ENCODE results near the gene BEND6. TPM values are rescaled to one million over a fixed set of nuclear protein-coding genes. Genes with fewer than 3 reads are reported as not detected.

BEND6 gene
- total RNA-seq, 1 donor from 2014 or later: 7.4 TPM

DNA sequence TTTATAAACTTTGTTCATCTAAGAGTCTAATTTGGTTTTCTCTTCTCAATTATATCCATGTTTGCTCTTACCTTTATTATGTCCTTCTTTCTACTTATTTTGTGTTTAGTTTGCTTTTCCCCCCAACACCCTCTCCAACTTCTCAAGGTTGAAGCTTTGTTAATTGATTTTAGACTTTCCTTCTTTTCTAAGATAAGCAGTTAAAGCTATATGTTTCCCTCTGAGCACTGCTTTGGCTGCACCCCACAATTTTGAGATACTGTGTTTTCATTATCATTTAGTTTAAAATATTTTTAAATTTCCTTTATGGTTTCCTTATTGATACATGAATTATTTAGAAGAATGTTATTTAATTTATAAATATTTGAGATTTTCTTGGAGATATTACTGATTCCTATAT lies 13.9 kb upstream of the BEND6 start:
- no peak for DNase-seq (ENCODE audit: low read depth)

DNA sequence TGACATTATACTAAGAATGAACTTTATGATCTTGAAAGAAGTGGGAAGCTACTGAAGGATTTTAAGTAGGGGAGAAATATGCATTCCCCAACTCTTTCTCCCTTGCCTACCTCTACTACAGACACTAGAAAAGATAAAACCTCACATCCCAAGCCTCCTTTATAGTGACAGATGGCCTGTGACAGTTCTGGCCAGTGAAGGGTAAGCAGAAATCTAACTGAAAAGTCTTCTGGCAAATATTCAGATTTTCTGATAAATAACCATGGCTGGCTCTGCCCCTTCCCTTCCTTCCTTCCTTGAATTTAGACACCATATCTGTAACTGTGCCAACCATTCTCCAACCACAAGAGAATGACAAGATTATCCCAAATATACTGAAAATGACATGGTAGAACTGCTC lies 10.2 kb upstream of the BEND6 start:
- no peak for DNase-seq (ENCODE audit: low read depth)

DNA sequence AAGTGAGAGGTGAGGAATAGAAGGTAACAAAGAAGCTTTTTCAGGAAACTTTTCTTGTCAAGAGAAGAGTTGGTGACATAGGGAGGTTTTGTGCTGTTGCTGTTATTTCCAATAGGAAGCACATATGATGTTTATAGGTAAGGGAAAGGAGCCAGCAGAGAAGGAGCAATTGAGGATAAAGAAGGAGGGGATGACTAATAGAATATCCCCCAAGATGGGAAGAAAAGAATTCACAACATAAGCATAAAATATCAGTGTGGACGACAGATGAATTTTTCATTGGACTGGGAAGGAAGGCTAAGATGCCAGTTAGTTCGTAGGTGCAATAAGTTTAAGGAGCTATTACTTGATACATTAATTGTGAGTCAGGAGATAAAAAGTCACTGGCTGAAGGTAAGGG lies 8.5 kb upstream of the BEND6 start:
- DNase-seq (ENCODE audit: low read depth): no peak

DNA sequence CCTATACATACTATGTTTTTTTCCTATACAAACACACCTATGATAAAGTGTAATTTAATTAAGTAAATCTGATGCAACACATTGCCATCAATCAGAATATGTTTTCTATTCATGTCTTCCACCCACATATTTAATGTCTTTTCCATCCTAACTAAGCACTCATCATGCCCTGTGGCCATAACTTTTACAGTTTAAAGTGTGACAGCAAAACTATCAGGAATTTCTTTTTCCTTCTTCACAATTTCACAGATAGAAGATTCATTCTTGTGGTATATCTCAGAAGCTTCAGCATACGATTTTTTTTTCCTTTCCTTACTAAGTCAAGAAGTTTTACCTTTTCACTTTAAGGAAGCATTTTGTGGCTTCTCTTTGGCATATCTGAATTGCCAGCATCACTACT lies 7.0 kb upstream of the BEND6 start:
- DNase-seq (ENCODE audit: low read depth): no peak

DNA sequence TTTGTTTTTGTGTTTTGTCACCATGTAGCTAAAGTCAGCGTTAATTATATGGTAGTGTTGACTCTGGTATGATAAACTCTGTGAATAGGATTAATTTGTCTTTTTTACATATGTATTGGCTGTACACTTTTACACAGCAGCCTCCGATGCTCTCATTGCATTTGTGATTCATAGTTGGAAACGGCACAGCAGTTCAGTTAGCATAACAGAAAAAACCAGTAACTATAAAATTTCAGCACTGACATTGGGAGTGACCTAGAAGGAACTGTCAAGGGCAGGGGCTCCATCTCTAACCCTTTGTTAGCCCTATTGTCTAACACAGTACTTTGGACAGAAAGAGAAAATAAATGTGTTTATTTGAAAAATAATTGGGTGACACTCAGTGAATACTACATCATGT lies 5.6 kb upstream of the BEND6 start:
- DNase-seq (ENCODE audit: low read depth): no peak

DNA sequence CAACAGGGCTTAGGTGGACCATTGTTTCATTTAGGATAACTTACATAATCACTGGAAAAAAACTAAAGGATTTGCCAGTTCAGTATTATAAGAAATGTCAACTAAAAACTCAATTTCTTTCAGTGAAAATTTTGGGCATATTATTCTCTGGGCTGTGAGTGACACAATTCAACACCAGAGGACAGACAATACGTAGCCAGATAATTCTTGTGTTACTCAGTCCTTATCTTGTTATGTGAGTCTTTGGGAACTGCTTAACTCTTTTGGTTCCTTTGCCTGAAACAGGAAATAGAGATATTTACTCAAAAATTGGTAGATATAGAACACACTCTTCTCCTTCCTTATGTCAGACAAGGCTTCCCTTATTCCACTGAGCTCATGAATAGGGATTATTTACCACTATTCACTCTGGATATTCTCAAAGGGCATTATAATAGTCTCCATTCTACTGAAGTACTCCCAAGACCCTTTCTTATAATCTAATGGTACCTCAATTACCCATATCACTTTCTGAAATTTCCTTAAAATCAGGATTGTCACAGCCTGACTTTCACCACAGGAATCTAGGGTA lies 4.9 kb upstream of the BEND6 start:
- no peak for DNase-seq (ENCODE audit: low read depth)

DNA sequence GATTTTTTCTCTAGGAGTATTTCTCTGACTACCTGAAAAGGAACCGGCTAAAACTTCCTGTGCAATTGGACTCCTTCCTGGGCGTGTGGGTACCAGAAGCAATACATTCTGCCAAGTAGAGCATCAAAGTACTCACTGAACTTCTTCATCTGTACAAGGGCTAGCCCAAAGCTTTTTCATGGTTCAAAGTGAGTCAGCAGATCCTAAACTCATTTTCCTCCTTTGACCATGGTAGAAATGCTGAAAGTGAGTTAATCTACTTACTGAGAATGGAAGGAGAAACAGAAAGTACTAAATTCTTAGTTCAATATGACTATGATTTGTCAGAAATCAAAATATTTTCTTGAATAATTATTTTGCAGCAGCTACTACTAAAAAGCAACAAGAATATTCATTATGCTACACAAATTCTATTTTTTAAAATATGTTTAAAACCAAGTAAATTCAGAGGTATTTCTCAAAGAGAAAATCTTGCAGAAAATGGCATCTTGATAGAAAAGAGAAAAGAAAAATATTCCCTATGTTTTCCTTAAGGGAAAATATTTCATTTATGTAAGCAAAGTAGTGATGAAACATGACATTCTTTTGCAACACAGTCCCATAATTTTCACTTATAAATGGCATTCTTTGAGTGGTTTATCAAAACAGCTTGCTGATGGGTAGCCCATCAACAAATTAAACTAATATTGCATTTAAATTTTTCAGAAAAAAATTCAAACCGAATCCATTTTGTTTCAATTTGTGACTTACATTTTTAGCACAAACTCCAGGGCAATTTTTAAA lies 3.7 kb upstream of the BEND6 start:
- DNase-seq (ENCODE audit: low read depth): peak; percentile 9

DNA sequence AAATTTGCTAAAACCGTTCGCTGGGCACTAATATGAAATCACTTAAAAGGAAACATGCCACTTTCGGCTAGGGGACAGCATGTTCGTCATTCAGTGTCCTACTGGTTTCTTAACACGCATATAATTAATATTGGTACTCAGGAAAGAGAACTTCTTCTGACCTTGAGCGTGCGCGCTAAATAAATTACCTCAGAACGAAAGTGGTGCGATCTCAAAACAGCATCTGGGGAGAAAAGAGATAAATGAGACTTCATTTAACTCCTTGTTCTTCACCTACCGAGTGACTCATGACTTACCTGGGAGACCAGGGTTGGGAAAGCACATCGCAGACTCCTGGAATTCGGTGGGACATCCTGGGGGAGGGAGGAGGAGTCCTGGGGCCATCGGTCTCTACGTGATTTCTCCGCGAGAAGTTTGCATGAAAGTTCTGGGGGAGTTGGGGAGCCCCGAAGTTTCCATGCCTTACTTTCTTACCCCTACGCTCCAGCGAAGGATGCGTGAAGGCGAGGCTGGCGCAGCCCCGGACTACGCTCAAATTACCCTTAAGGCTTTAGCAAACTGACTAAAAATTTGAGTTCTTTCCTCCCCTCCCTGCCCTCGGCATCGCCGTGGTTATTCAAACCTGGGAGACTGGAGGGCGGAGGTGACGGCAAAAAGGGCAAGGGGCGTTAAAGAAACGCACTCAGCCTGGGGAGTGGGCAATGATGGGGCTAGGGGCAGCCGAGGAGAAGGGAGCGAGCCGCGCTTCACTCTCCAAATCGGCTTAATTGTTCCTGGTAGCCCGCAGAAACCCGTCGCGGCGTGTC lies 1.1 kb upstream of the BEND6 start:
- DNase-seq (ENCODE audit: low read depth): peak; percentile 6

DNA sequence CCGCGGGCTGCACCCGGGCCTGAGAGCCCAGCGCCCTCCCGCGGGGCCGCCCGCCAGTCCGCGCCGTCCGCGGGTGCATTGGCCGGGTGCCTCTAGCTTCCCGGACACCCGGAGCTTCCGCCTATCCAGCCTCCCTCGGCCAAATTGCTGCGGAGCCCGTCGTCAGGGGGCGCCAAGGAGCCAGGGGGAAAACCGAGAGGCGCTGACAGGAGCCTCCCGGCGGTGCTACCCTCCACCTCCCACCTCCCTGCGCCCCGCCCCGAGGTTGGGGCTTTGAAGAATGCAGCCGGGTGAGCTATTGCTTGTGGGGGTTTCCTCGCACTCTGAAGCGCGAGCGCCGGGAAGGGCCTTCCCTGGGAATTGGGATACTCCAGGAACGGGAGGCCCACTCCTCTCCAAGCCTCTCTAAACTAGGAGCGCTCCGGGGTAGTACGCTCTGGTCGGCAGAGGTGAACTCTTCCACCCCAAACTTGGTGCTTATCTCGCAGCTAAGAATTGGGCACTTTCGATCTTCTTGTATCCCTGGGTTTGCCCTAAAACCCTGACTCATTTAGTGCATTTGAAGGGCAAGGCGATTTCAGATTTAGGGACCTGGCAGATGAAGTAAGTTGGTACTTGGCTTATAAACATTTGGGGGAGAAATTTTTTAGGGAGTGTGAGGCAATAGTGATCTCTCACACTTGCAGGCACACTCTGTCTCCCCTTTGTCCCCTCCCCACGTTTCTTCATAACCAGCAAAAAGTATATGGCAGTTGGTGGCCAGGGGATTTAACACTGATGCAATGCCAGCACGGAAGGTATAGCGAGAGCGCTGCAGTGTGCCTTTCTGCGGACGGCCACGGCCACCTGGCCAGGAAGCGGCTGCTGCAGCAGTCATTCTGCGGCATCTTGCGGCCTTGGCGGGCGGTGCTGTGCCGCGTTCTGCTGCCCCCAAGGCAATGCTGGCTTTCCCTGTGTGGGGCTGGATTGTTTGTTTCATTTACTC lies 556 bp downstream of the BEND6 start:
- peak; percentile 78 for DNase-seq (ENCODE audit: low read depth)

DNA sequence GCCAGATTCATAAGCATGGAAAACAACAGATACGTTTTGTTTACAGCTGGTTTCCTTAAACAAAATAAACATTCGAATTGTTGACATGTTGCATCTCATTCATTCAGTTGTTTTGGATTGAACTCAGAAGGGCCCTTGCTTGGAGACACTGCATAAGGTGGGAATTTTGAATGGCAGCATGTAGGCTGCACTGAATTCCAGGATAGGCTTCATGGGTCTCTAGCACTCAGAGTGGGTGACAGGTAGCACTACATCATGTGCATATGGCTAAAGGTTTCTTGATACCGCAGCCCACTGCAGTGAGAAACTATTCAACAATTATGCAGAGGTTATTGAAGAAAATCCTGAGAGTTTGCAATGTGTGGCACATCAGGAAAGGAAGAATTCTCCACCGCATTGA lies 1.6 kb downstream of the BEND6 start:
- DNase-seq (ENCODE audit: low read depth): no peak

DNA sequence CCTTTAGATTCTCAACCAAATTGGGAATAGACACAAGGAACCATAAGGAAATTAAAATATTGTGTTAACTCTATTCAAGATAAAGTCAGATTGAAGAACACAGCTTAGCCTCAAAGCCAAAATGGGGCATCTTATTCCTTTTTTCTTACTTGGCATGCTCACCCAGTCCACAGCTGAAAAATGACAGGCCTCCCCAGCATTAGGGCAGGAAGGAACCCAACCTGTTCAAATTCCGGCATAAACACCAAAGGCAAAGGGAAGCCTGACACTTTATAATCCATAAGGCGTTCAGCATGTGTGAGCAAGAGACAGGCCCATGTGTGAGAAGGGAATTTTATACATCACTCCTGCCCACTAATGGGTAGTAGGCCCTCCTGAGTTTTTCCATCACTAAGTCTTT lies 2.9 kb downstream of the BEND6 start:
- DNase-seq (ENCODE audit: low read depth): no peak

DNA sequence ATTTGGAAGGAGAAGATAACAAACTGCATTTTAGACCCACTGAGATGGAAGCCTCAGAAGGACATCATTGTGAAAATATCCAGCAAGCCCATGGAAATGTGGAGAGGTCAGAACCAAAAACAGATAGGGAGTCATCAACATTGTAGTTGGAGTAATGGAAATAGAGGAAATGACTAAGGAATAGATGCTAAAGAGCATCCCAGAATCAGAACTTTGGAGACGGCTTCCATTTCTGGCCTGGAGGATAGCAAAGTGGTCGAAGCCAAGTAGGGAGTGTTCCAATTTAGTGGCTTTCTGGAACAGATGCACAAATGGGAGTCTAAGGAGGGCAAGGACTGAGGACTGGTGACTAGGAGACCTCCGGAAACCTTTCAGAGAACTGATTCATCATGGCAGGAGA lies 3.6 kb downstream of the BEND6 start:
- DNase-seq (ENCODE audit: low read depth): no peak

DNA sequence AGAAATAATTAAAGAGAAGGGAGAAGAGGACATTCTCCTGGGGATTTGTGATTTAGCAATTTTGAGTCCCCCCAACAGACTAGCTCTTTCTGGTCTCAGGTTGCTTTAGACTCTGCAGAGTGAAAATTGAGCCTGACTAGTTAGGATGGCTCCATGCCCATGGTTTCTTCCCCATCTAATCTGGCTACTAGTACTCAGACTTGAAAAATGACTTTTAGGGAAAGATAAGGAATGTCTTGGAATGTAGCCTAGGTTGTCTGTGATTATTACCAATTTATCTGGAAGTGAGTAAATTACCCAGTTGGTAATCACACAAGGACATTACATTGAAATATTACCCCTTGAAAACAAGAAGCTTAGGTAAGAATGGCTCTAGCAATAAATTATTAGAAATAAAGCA lies 4.2 kb downstream of the BEND6 start:
- no peak for DNase-seq (ENCODE audit: low read depth)

DNA sequence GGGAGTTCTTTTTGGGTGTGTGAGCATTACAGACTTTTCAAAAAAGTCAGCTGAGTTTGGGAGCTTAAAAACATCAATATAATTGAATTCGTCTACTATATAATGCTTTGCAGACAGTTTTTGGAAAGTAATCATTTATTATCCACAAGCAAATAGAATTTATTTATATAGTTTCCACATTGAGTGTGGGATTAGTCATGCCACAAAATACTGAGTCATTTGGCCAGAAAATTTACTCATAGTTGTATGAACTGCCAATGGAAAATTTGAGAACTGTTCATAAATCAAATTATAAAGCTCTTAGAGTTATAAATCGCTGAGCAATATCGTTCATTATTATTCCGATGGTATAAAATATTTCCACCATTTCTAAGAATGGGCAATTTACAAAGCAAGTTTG lies 5.0 kb downstream of the BEND6 start:
- DNase-seq (ENCODE audit: low read depth): peak; percentile 45

DNA sequence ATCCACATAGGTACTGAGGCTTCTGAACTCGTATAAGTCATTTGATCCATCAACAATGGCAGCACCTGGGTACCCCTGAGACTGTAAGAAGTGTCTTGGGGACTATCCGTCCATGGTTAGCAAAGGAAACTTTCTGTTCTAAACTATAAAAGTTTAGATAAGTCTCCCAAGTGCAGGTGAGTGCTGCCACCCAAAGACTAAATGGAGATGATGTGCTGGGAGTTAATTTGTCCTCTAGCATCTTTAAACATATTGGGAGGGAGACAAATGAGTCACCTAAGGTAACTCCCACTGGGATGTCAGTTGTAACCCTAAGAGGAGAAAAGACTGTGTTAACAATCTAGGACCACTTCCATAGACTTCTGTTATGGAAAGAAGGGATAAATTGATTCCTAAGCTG lies 6.2 kb downstream of the BEND6 start:
- DNase-seq (ENCODE audit: low read depth): peak; percentile 11

DNA sequence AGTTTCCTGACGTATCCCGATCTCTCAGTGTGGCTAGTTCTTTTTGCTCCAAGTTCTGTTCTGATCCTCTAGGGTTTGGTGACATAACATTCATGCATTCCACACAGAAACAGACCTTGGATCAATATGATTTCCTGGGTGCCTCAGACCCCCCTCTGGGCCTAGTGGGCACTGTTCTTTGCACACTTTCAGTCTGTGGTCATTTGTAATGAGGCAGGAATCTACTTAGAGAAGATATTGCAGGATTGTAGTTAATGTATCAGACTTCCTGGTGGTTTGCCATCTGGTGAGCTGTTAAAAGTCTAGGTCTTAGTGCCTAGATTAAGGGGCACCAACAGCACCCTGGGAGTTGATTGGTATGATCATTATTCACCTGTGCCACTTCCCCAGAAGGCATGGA lies 7.5 kb downstream of the BEND6 start:
- DNase-seq (ENCODE audit: low read depth): peak; percentile 55

DNA sequence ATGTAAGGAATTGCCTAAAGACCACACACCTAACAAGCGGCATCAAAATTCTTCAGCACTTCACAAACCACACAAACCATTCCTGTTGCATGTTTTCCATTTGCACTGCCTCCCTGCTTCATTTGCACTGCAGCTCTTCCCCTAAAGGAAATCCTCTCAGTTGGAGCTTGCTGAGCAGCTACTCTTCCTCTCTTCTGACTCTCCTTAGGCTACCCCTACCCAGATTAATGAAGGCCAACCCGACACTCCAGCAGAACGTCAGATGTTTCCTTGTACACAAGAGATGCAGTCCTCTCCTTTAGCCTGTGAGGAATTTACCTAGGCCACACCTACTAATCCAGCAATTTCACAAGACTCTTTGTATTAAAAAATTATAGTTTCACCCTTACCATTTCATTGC lies 8.1 kb downstream of the BEND6 start:
- DNase-seq (ENCODE audit: low read depth): no peak

DNA sequence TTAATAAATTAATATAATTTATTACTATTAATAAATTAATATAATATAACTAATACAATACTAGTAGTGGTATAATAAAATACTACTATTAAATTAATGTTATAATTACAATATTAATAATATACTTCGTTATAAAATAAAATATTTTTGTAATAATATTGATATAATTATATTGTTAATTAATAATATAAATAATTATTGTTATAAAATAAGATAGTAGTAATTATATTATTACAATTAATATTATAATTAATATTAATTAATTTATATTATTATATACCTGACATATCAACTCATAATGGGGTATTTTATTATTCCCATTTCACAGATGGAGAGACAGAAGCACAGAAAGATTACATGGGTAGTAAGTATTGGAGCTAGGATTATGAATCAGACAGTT lies 8.9 kb downstream of the BEND6 start:
- DNase-seq (ENCODE audit: low read depth): no peak

DNA sequence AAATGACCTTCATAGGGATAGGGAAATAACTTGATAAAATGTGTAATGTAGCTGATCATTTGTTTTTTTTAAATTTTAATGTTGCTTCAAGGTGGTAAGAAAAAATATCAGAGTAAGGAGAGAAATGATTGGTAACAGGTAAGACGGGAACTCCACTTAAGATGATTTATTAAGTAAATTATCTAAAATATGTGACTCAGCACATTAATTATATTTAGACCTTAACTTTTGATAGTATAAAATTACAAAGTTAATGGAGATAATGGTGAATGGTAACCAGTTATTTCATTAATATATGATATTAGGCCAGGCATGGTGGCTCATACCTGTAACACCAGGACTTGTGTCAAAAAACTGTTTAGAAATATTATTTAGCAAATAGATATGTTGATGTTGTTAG lies 10.2 kb downstream of the BEND6 start:
- DNase-seq (ENCODE audit: low read depth): no peak

DNA sequence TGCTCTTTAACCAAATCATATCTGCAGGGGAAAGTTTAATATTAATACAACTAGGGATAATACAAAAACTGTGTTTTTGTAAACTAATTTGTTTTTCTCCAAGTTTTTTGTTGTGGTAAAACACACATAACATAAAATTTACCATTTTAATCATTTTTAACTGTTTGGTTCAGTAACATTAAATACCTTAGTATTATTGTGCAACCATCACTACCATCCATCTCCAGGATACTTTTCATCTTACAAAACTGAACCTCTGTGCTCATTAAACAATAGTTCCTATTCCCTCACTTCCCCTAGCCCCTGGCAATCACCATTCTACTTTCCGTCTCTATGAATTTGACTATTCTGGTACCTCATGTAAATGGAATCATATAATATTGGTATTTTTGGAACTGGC lies 15.9 kb downstream of the BEND6 start:
- no peak for DNase-seq (ENCODE audit: low read depth)

DNA sequence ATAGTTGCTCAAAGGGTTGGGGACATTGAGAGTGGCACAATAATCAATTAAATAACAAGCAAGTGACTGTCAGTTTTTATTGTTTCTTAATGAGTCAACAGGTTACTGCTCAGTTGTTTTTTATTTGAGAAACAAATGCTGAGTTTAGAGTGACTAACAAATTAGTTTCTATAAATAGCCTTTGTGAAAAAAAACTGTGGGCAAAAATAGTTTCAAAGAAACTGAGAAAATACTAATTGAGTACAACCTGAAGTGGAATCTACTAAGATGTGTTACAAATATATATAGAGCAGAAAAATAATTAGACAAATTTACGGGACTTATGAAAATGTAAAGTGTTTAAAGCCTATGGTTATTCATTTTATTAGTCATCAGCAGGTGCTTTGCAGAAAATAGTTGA lies 22.3 kb downstream of the BEND6 start:
- no peak for DNase-seq (ENCODE audit: low read depth)

DNA sequence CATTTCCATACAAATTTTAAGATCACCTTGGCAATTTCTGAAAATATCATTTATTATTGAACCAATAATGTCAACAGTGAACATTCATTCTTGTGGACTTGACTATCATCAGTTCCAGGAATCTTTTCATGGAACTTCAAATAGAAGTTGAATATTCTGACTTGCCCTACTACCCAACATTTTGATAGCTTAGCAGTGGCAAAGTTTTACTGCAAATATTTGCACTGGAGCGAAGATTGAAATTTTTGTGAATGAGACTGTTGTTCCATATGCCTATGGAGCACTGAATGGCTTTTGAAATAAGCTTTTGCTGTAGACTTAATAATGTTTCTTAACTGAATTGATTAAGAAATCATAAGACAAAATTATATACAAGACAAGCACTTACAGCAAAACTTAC lies 23.6 kb downstream of the BEND6 start:
- no peak for DNase-seq (ENCODE audit: low read depth)

Data from renal cortical epithelial cell (primary cell).